ENCODE measurements around the gene ZNF773. TPM values are rescaled to one million over a fixed set of nuclear protein-coding genes. Genes with fewer than 3 reads are reported as not detected.
"Not testable (repeated sequence)": the region's sequence is repeated elsewhere in the genome, so short reads cannot be mapped to it uniquely, and the experiment has no call there.

The ZNF773 gene
- total and polyA plus RNA-seq, 3 donors from 2014 or later: 7.3 to 33.3 (median 31.2) TPM

DNA sequence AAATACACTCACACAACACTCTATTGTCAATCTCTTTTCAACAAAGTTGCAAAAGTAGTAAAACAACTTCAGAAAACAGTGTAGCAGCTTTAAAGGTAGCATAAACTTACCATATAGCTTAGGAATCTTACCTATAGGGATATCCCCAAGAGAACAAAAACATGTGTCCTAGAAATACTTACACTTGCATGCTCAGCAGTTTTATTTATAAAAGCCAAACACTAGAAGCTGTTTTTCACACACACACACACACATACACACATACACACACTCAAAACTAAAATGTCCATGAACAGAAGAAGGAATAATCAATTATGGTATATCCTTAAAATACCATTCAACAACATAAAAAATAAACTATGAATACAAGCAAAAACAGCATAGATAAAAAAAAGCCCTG, 11.7 kb downstream of the ZNF773 start:
- Histone ChIP-seq H3K27me3 (no peaks in the 10 kb centered on the region), H3K36me3 (ENCODE audit: low read depth, missing control alignments) (no peaks in the 10 kb centered on the region), H3K27ac (no peak overlapping the region), H3K9me3 (no peaks in the 10 kb centered on the region), H3K4me3 (no peak overlapping the region), H3K4me1 (no peaks in the 10 kb centered on the region)
- intact Hi-C loops (cut with DNase I; ENCODE audit: low total_unique reads): no loop called here
- no peak for DNase-seq
- no peak for TF ChIP-seq POLR2A (IDR thresholded peaks at IDR 0.05)
- TF ChIP-seq, protein P1, sequence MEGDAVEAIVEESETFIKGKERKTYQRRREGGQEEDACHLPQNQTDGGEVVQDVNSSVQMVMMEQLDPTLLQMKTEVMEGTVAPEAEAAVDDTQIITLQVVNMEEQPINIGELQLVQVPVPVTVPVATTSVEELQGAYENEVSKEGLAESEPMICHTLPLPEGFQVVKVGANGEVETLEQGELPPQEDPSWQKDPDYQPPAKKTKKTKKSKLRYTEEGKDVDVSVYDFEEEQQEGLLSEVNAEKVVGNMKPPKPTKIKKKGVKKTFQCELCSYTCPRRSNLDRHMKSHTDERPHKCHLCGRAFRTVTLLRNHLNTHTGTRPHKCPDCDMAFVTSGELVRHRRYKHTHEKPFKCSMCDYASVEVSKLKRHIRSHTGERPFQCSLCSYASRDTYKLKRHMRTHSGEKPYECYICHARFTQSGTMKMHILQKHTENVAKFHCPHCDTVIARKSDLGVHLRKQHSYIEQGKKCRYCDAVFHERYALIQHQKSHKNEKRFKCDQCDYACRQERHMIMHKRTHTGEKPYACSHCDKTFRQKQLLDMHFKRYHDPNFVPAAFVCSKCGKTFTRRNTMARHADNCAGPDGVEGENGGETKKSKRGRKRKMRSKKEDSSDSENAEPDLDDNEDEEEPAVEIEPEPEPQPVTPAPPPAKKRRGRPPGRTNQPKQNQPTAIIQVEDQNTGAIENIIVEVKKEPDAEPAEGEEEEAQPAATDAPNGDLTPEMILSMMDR (IDR thresholded peaks at IDR 0.05): no peak

DNA sequence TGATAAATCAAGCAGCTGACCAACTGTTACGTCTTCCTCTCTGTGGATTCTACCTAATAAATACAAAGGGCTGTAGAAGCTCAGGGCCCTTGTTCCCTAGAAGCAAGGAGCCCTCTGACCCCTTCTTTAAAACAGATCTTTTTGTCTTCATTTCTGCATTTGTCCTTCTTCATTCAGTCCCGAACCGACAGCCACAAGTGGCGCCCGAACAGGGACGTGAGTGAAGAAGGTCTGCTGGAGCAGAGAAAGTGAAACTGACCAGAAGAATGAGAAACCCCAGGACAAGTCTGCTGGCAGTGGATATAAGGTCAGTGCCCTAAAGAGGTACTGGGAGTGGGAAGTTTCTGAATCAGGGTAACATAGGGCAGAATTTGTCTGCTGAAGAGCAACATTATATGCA, 13.1 kb downstream of the ZNF773 start:
- no peak for DNase-seq
- intact Hi-C loops (cut with DNase I; ENCODE audit: low total_unique reads): no loop called here
- no peak for TF ChIP-seq POLR2A (IDR thresholded peaks at IDR 0.05)
- TF ChIP-seq, protein P1 (IDR thresholded peaks at IDR 0.05): no peak
- H3K9me3 ChIP-seq: no peaks in the 10 kb centered on the region
- 94 to 95% methylated on average over 6 of the region's 6 CpGs for WGBS, 2 donors
- no peaks in the 10 kb centered on the region for H3K27me3 ChIP-seq
- H3K4me3 ChIP-seq: no peak overlapping the region
- H3K4me1 ChIP-seq: no peaks in the 10 kb centered on the region
- H3K36me3 ChIP-seq (ENCODE audit: low read depth, missing control alignments): no peaks in the 10 kb centered on the region
- no peak overlapping the region for H3K27ac ChIP-seq

DNA sequence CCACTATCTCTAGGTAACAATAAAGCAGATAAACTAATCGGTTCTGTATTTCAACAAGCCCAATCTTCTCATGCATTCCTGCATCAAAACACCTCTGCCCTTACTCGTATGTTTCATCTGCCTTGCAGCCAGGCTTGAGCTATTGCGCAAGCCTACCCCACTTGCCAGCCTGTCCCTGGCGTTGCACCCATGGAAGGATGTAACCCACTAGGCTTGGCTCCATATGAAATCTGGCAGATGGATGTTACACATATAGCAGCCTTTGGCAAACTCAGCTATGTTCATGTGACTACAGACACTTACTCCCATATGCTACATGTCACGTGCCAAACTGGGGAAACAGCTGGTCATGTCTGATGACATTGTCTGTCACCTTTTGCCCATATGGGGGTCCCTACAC, 15.5 kb downstream of the ZNF773 start:
- H3K36me3 ChIP-seq (ENCODE audit: low read depth, missing control alignments): no peaks in the 10 kb centered on the region
- intact Hi-C loops (cut with DNase I; ENCODE audit: low total_unique reads): no loop called here
- H3K9me3 ChIP-seq: no peaks in the 10 kb centered on the region
- 81 to 97% methylated on average over 5 of the region's 5 CpGs for WGBS, 2 donors
- no peaks in the 10 kb centered on the region for H3K27me3 ChIP-seq
- TF ChIP-seq POLR2A (IDR thresholded peaks at IDR 0.05): no peak
- TF ChIP-seq, protein P1 (IDR thresholded peaks at IDR 0.05): no peak
- no peak overlapping the region for H3K27ac ChIP-seq
- DNase-seq: no peak
- H3K4me3 ChIP-seq: no peak overlapping the region
- H3K4me1 ChIP-seq: no peaks in the 10 kb centered on the region

DNA sequence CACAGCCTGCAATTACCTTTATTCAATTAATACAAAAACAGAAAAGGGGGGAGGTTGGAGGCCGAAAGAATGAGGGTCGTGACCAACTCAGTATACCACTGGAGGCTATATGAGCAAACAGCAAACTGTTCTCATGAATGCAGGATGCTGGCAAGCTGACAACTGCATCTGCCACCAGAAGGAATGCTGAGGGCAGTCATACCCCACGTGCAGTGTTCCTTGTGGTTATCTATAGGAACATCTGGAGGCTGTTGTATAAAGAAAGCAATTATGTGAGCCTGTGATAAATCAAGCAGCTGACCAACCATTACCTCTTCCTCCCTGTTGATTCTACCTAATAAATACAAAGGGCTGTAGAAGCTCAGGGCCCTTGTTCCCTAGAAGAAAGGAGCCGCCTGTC, 18.3 kb downstream of the ZNF773 start:
- DNase-seq; H3K27me3 ChIP-seq; H3K27ac ChIP-seq; H3K9me3 ChIP-seq; H3K4me1 ChIP-seq; H3K4me3 ChIP-seq; H3K36me3 ChIP-seq (ENCODE audit: low read depth, missing control alignments); intact Hi-C loops (cut with DNase I; ENCODE audit: low total_unique reads): not testable (repeated sequence)
- WGBS, 2 donors: 81 to 87% methylated on average over 4 of the region's 4 CpGs

DNA sequence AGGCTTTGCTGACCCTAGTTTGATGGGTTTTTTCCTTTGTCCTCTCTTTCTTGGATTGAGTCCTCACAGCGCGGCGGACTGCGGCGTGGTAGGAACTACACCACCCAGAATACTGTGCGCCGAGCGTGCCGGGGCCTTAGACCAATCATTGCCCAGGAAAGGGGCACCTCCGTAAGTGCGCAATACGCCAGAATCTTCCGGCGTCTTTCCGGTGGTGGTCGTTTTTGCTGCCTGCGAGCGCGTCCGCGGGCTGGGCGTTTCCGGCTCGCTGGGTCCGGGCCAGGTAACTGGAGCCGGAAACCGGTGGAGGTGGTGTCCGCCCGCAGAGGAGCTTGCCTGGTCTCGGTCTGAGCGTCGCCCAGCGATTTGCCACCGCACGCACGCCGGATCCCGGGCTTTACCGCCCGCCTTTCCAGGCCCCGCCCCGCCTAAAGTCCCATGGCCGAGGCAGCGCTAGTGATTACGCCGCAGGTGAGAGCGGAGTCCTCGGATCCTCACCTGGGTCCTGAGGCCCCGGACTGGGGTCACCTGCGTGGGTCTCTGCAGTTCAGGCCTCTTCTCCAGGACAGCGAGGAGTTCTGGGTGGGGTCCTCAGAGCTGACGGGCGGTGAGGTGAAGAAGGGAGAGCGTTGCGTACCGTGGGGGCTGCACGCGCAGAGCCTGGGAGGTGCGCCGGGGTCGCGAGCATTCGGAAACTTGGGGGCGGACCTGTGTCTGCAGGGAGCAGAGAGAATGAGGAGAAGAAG, 27.6 kb downstream of the ZNF773 start, which contains the start of gene ZNF549:
ZNF549 (plus strand) TSS at position 221 of the 746 bp plus-strand sequence; CDS start at position 439, 218 bp downstream.
- Histone ChIP-seq H3K36me3 (ENCODE audit: low read depth, missing control alignments) (no peaks in the 10 kb centered on the region), H3K4me1 (peaks cover 4% of the 10 kb centered on the region), H3K27ac (peak within 1 kb of the TSS; percentile 52 to 70), H3K27me3 (no peaks in the 10 kb centered on the region), H3K9me3 (no peaks in the 10 kb centered on the region), H3K4me3 (peak within 1 kb of the TSS; percentile 81 to 92)
- intact Hi-C loops (cut with DNase I; ENCODE audit: low total_unique reads): no loop called here
- peak; percentile 96 for DNase-seq
- no peak for TF ChIP-seq POLR2A (IDR thresholded peaks at IDR 0.05)
- TF ChIP-seq, protein P1 (IDR thresholded peaks at IDR 0.05): peak in 1 of 3 experiments; percentile 35
- WGBS, 2 donors: 1 to 2% methylated on average over 34 to 54 of the region's 64 CpGs
